Gastrocnemius medialis (tissue), 4 donors: Measurements from ENCODE around the gene NR6A1. TPM values are rescaled to one million over a fixed set of nuclear protein-coding genes. Genes with fewer than 3 reads are reported as not detected.

Experiments
- ATAC-seq, 2 donors: fragments of 150-250 bp; one replicate each; pipeline ENCODE4 v1.9.1; 2016
- DNase-seq, 2 donors: peaks; one replicate each; pipeline ENCODE4 v3.0.0-alpha.2; 2019
- H3K27ac ChIP-seq, 4 donors: fragments of 200-600 bp; sonication (generic); 1 replicate in 1 of 4; 2 replicates in 3 of 4; pipeline ENCODE4 v1.5.1; 2016 to 2018; ENCODE audit warnings: mild to moderate bottlenecking in 2 of 4, moderate library complexity in 1 of 4
- H3K27me3 ChIP-seq, 3 donors: fragments of 200-600 bp; sonication (generic) in 2 of 3; 1 replicate in 1 of 3; 2 replicates in 2 of 3; pipeline versions ENCODE4 v1.5.1 to v1.6.0; 2016 to 2019; ENCODE audit warnings: mild to moderate bottlenecking in 1 of 3, moderate library complexity in 1 of 3
- H3K36me3 ChIP-seq, 2 donors: fragments of 200-600 bp; sonication (generic) in 1 of 2; one replicate each; pipeline ENCODE4 v1.5.1; 2017 to 2018
- H3K4me1 ChIP-seq, 2 donors: fragments of 200-600 bp; sonication (generic) in 1 of 2; one replicate each; pipeline ENCODE4 v1.5.1; 2016 to 2017; ENCODE audit warnings: mild to moderate bottlenecking in 2 of 2
- H3K4me3 ChIP-seq, 4 donors: fragments of 200-600 bp; sonication (generic) in 3 of 4; 1 replicate in 1 of 4; 2 replicates in 3 of 4; pipeline ENCODE4 v1.5.1; 2016 to 2019; ENCODE audit warnings: mild to moderate bottlenecking in 2 of 4
- H3K9me3 ChIP-seq, 3 donors: fragments of 200-600 bp; sonication (generic) in 2 of 3; 1 replicate in 1 of 3; 2 replicates in 2 of 3; pipeline ENCODE4 v1.5.1; 2016 to 2019
- POLR2A ChIP-seq, 2 donors: fragments of 450-650 bp; IDR thresholded peaks; one replicate each; pipeline ENCODE4 v1.6.1; 2017; ENCODE audit warnings: antibody characterized with exemption in 2 of 2, mild to moderate bottlenecking in 2 of 2, moderate library complexity in 2 of 2
- in situ Hi-C, 4 donors: fragments of 200-750 bp; cut with MboI; loops; one replicate each; pipeline versions ENCODE4 v1.15.0 to v1.8.0; 2017; ENCODE audit warnings: low sequenced_read_pairs in 4 of 4
- intact Hi-C: fragments of 100-400 bp; cut with DNase I; formaldehyde crosslinking; loops from one replicate; pipeline ENCODE4 v1.15.1; 2023; ENCODE audit warnings: low total_unique reads
- total RNA-seq, 4 donors: library from RNA; depleted of rRNA; stranded (reverse); fragments of >200 nt; gene quantifications; one replicate each; pipeline versions ENCODE4 v1.1.0 to v1.2.3, GENCODE V29; 2016
- TF ChIP-seq, protein P1 (sequence below), 5 experiments: fragments of 450-650 bp in 3 of 5; fragments of 200-600 bp in 2 of 5; sonication (generic) in 2 of 5; IDR thresholded peaks in 4 of 5; conservative IDR thresholded peaks in 1 of 5; 1 replicate in 4 of 5; 2 replicates in 1 of 5; pipeline ENCODE4 v1.5.1; 2016 to 2019; ENCODE audit warnings: antibody characterized with exemption in 5 of 5, mild to moderate bottlenecking in 3 of 5, moderate library complexity in 3 of 5

Gene NR6A1
- total RNA-seq, 4 donors from 2014 or later: 0.58 to 5.6 (median 2.1) TPM

- Histone ChIP-seq H3K27ac (no peak overlapping the region), H3K4me1 (peaks cover 0 to 11% of the 10 kb centered on the region in 2 donors), H3K9me3 (no peaks in the 10 kb centered on the region), H3K27me3 (no peaks in the 10 kb centered on the region), H3K4me3 (no peak overlapping the region), H3K36me3 (no peaks in the 10 kb centered on the region)
- ATAC-seq (no peak), DNase-seq (no peak)
- in situ Hi-C loops: no loop called here
- TF ChIP-seq, protein P1, sequence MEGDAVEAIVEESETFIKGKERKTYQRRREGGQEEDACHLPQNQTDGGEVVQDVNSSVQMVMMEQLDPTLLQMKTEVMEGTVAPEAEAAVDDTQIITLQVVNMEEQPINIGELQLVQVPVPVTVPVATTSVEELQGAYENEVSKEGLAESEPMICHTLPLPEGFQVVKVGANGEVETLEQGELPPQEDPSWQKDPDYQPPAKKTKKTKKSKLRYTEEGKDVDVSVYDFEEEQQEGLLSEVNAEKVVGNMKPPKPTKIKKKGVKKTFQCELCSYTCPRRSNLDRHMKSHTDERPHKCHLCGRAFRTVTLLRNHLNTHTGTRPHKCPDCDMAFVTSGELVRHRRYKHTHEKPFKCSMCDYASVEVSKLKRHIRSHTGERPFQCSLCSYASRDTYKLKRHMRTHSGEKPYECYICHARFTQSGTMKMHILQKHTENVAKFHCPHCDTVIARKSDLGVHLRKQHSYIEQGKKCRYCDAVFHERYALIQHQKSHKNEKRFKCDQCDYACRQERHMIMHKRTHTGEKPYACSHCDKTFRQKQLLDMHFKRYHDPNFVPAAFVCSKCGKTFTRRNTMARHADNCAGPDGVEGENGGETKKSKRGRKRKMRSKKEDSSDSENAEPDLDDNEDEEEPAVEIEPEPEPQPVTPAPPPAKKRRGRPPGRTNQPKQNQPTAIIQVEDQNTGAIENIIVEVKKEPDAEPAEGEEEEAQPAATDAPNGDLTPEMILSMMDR (IDR thresholded peaks at IDR 0.05 in 4 of 5, conservative IDR thresholded peaks at IDR 0.05 in 1 of 5): no peak
- TF ChIP-seq POLR2A (IDR thresholded peaks at IDR 0.05): no peak
- intact Hi-C loops: no loop called here
These were observed 146.4 kb downstream of the NR6A1 start for GRCh38 chr9:124624735-124624992.

GRCh38 chr9:124623966-124624734, 147.0 kb downstream of the NR6A1 start:
- in situ Hi-C loops (no loop called here), intact Hi-C loops (no loop called here)
- Histone ChIP-seq H3K4me1 (peaks cover 0 to 7% of the 10 kb centered on the region in 2 donors), H3K27ac (no peak overlapping the region), H3K27me3 (no peaks in the 10 kb centered on the region), H3K4me3 (no peak overlapping the region), H3K36me3 (no peaks in the 10 kb centered on the region), H3K9me3 (no peaks in the 10 kb centered on the region)
- ATAC-seq (no peak), DNase-seq (no peak)
- TF ChIP-seq, protein P1 (IDR thresholded peaks at IDR 0.05 in 4 of 5, conservative IDR thresholded peaks at IDR 0.05 in 1 of 5): no peak
- TF ChIP-seq POLR2A (IDR thresholded peaks at IDR 0.05): no peak

GRCh38 chr9:124622882-124623281, 148.2 kb downstream of the NR6A1 start:
- Histone ChIP-seq H3K4me3 (no peak overlapping the region), H3K27ac (no peak overlapping the region), H3K27me3 (no peaks in the 10 kb centered on the region), H3K36me3 (no peaks in the 10 kb centered on the region), H3K9me3 (no peaks in the 10 kb centered on the region), H3K4me1 (peaks cover 0 to 7% of the 10 kb centered on the region in 2 donors)
- DNase-seq (no peak), ATAC-seq (no peak)
- no peak for TF ChIP-seq POLR2A (IDR thresholded peaks at IDR 0.05)
- TF ChIP-seq, protein P1 (IDR thresholded peaks at IDR 0.05 in 4 of 5, conservative IDR thresholded peaks at IDR 0.05 in 1 of 5): no peak
- intact Hi-C loops: no loop called here
- in situ Hi-C loops: no loop called here

GRCh38 chr9:124621371-124622328, 149.5 kb downstream of the NR6A1 start:
- Histone ChIP-seq H3K27ac (no peak overlapping the region), H3K4me3 (no peak overlapping the region), H3K36me3 (no peaks in the 10 kb centered on the region), H3K4me1 (peaks cover 0 to 7% of the 10 kb centered on the region in 2 donors), H3K9me3 (no peaks in the 10 kb centered on the region), H3K27me3 (no peaks in the 10 kb centered on the region)
- DNase-seq (no peak), ATAC-seq (no peak)
- intact Hi-C loops (no loop called here), in situ Hi-C loops (no loop called here)
- no peak for TF ChIP-seq POLR2A (IDR thresholded peaks at IDR 0.05)
- TF ChIP-seq, protein P1 (IDR thresholded peaks at IDR 0.05 in 4 of 5, conservative IDR thresholded peaks at IDR 0.05 in 1 of 5): no peak
